NOMO-1 (cell line): ENCODE results near the gene TLL2.

Experiments used
- DNase-seq, 2 experiments: peaks; one replicate each; lab custom pipeline; 2025; ENCODE audit not compliant: unreplicated experiment in 2 of 2; lab: John Stamatoyannopoulos, UW

Gene TLL2

GRCh38 chr10:96367470-96367869 is 146.3 kb downstream of the TLL2 start:
- no peak for DNase-seq

GRCh38 chr10:96366508-96366907 is 147.2 kb downstream of the TLL2 start:
- DNase-seq = no peak

- no peak for DNase-seq
These were observed 148.2 kb downstream of the TLL2 start for GRCh38 chr10:96365571-96365970.

- no peak for DNase-seq
These were observed 153.0 kb downstream of the TLL2 start for GRCh38 chr10:96360766-96361165.

- no peak for DNase-seq
These were observed 153.4 kb downstream of the TLL2 start for GRCh38 chr10:96360331-96360730.

GRCh38 chr10:96359616-96360015 is 154.1 kb downstream of the TLL2 start:
- no peak for DNase-seq

GRCh38 chr10:96358851-96359540 is 154.7 kb downstream of the TLL2 start, which contains the start of gene OPALIN:
Gene OPALIN (minus strand): TSS chr10:96359002. CDS start chr10:96358896, 106 bp downstream.
- no peak for DNase-seq

- DNase-seq = no peak
These were observed 156.6 kb downstream of the TLL2 start for GRCh38 chr10:96357038-96357620.

- DNase-seq = no peak
These were observed 161.1 kb downstream of the TLL2 start for GRCh38 chr10:96352582-96352981.

- no peak for DNase-seq
These were observed 161.7 kb downstream of the TLL2 start for GRCh38 chr10:96352027-96352426.

GRCh38 chr10:96346295-96346694 is 167.4 kb downstream of the TLL2 start:
- no peak for DNase-seq

GRCh38 chr10:96345222-96345621 is 168.5 kb downstream of the TLL2 start:
- no peak for DNase-seq

GRCh38 chr10:96344178-96344577 is 169.5 kb downstream of the TLL2 start:
- no peak for DNase-seq

GRCh38 chr10:96342402-96342801 is 171.3 kb downstream of the TLL2 start:
- DNase-seq = no peak

GRCh38 chr10:96341219-96342182 is 172.2 kb downstream of the TLL2 start:
- DNase-seq = no peak

- peak; percentile 16 to 74 for DNase-seq
These were observed 173.5 kb downstream of the TLL2 start for GRCh38 chr10:96339956-96340904.

GRCh38 chr10:96339383-96339782 is 174.3 kb downstream of the TLL2 start:
- no peak for DNase-seq

GRCh38 chr10:96338279-96338925 is 175.3 kb downstream of the TLL2 start:
- DNase-seq = no peak

- DNase-seq = no peak
These were observed 176.6 kb downstream of the TLL2 start for GRCh38 chr10:96337106-96337505.
